Liver (tissue), 9 donors: Measurements from ENCODE around the gene DNMT3A. TPM values are rescaled to one million over a fixed set of nuclear protein-coding genes. Genes with fewer than 3 reads are reported as not detected.

Source experiments
- DNase-seq: peaks from one replicate; pipeline ENCODE4 v3.0.0-alpha.2; 2017; ENCODE audit warnings: low spot score
- H3K27ac ChIP-seq, 2 donors: one replicate each; pipeline ENCODE4 v1.7.0; 2013; ENCODE audit warnings: inconsistent platforms in 2 of 2, low read length in 2 of 2, control low read depth in 1 of 2, low read depth in 1 of 2, mild to moderate bottlenecking in 1 of 2
- H3K27me3 ChIP-seq, 4 donors: one replicate each; pipeline versions ENCODE4 v1.6.1 to v1.7.0; 2013; ENCODE audit warnings: low read length in 3 of 4, inconsistent platforms in 1 of 4, mild to moderate bottlenecking in 1 of 4, moderate library complexity in 1 of 4; ENCODE audit not compliant: control insufficient read depth in 4 of 4, insufficient read depth in 4 of 4
- H3K36me3 ChIP-seq, 4 donors: one replicate each; pipeline versions ENCODE4 v1.6.1 to v1.7.0; 2013; ENCODE audit warnings: low read length in 3 of 4, mild to moderate bottlenecking in 3 of 4, low read depth in 1 of 4, moderate library complexity in 1 of 4; ENCODE audit not compliant: control insufficient read depth in 4 of 4, insufficient read depth in 3 of 4
- H3K4me1 ChIP-seq, 4 donors: one replicate each; pipeline versions ENCODE4 v1.6.1 to v1.7.0; 2013; ENCODE audit warnings: low read length in 3 of 4, mild to moderate bottlenecking in 3 of 4, moderate library complexity in 1 of 4; ENCODE audit not compliant: control insufficient read depth in 4 of 4, insufficient read depth in 4 of 4
- H3K4me3 ChIP-seq, 3 donors: one replicate each; pipeline versions ENCODE4 v1.6.1 to v1.7.0; 2013; ENCODE audit warnings: low read length in 3 of 3, control low read depth in 1 of 3, low read depth in 1 of 3, mild to moderate bottlenecking in 1 of 3
- H3K9ac ChIP-seq, 2 donors: one replicate each; pipeline ENCODE4 v1.7.0; 2013; ENCODE audit warnings: low read length in 2 of 2, mild to moderate bottlenecking in 2 of 2, moderate library complexity in 2 of 2, control low read depth in 1 of 2, low read depth in 1 of 2
- H3K9me3 ChIP-seq, 4 donors: one replicate each; pipeline versions ENCODE4 v1.6.1 to v1.7.0; 2013; ENCODE audit warnings: low read length in 3 of 4; ENCODE audit not compliant: control insufficient read depth in 4 of 4
- EGR1 ChIP-seq, 2 donors: IDR thresholded peaks; 2 replicates each; pipeline ENCODE4 v1.6.1; 2016 to 2018; ENCODE audit warnings: antibody characterized with exemption in 2 of 2, low read depth in 2 of 2
- FOXA1 ChIP-seq: IDR thresholded peaks from 2 replicates; pipeline ENCODE4 v1.6.1; 2016; ENCODE audit warnings: antibody characterized with exemption
- FOXA2 ChIP-seq: IDR thresholded peaks from 2 replicates; pipeline ENCODE4 v1.6.1; 2016; ENCODE audit warnings: antibody characterized with exemption
- GABPA ChIP-seq, 2 donors: IDR thresholded peaks in 1 of 2; conservative IDR thresholded peaks in 1 of 2; 2 replicates each; pipeline ENCODE4 v1.6.1; 2016; ENCODE audit warnings: antibody characterized with exemption in 2 of 2, mild to moderate bottlenecking in 1 of 2, moderate library complexity in 1 of 2
- HNF4A ChIP-seq, 2 donors: conservative IDR thresholded peaks; 2 replicates each; pipeline ENCODE4 v1.6.1; 2016; ENCODE audit warnings: antibody characterized with exemption in 2 of 2, mild to moderate bottlenecking in 2 of 2
- HNF4G ChIP-seq: IDR thresholded peaks from 2 replicates; pipeline ENCODE4 v1.6.1; 2016; ENCODE audit warnings: antibody characterized with exemption
- JUND ChIP-seq, 2 donors: IDR thresholded peaks; 2 replicates each; pipeline ENCODE4 v1.6.1; 2016; ENCODE audit warnings: antibody characterized with exemption in 2 of 2
- NR2F2 ChIP-seq: IDR thresholded peaks from 2 replicates; pipeline ENCODE4 v1.6.1; 2016; ENCODE audit warnings: antibody characterized with exemption
- RAD21 ChIP-seq, 2 donors: IDR thresholded peaks; 2 replicates each; pipeline ENCODE4 v1.6.1; 2016; ENCODE audit warnings: antibody characterized with exemption in 2 of 2, mild to moderate bottlenecking in 2 of 2
- RXRA ChIP-seq, 2 donors: IDR thresholded peaks; 2 replicates each; pipeline ENCODE4 v1.6.1; 2017 to 2018; ENCODE audit warnings: antibody characterized with exemption in 2 of 2, mild to moderate bottlenecking in 1 of 2
- SP1 ChIP-seq: IDR thresholded peaks from 2 replicates; pipeline ENCODE4 v1.6.1; 2018; ENCODE audit warnings: antibody characterized with exemption, mild to moderate bottlenecking
- TAF1 ChIP-seq: conservative IDR thresholded peaks from 2 replicates; pipeline ENCODE4 v1.6.1; 2016; ENCODE audit warnings: antibody characterized with exemption, mild to moderate bottlenecking
- whole genome bisulfite sequencing: extraction: QIAGEN DNeasy Blood & Tissue Kit; methylation state at CpG from one replicate; pipeline ENCODE4 v1.1.7; 2013; 5-methylcytosine and 5-hydroxymethylcytosine counted together
- polyA plus RNA-seq, 2 donors: library from polyadenylated mRNA; stranded (reverse) in 1 of 2; unstranded in 1 of 2; fragments of 200-250 nt in 1 of 2; fragments of >200 nt in 1 of 2; fragmentation: Nextera tagmentation in 1 of 2; extraction: Ambion mirVana in 1 of 2; gene quantifications; one replicate each; pipeline versions ENCODE4 v1.2.1 to v1.2.3, GENCODE V29; 2013 to 2015
- total RNA-seq, 2 donors: library from RNA; depleted of rRNA; stranded (reverse); fragments of >200 nt; gene quantifications; one replicate each; pipeline ENCODE4 v1.2.3, GENCODE V29; 2014
- TF ChIP-seq, protein P1 (sequence below): IDR thresholded peaks from 2 replicates; pipeline ENCODE4 v1.6.1; 2016; ENCODE audit warnings: antibody characterized with exemption
- TF ChIP-seq, protein P2 (sequence below): fragments of 150-350 bp; IDR thresholded peaks from 2 replicates; pipeline ENCODE4 v1.5.1; 2017; ENCODE audit warnings: improper control_type of control experiment, low read depth, low read length; ENCODE audit not compliant: missing input control
- TF ChIP-seq, protein P3 (sequence below): IDR thresholded peaks from 2 replicates; pipeline ENCODE4 v1.6.1; 2016; ENCODE audit warnings: antibody characterized with exemption
- donor health status: healthy.
- donor health status: healthy.
- donor health status: healthy.
- donor health status: healthy.
- donor health status: healthy.

Gene DNMT3A
- total and polyA plus RNA-seq, 4 donors = 3.5 to 24.2 (median 8.1) TPM

- no peaks in the 10 kb centered on the region for H3K9me3 ChIP-seq
- H3K27ac ChIP-seq = no peak overlapping the region
- no peak for DNase-seq
- TF ChIP-seq HNF4A (conservative IDR thresholded peaks at IDR 0.05) (no peak), GABPA (IDR thresholded peaks at IDR 0.05 in 1 of 2, conservative IDR thresholded peaks at IDR 0.05 in 1 of 2) (no peak)
- H3K4me1 ChIP-seq = peaks cover 0 to 4% (median 0%) of the 10 kb centered on the region in 4 donors
- no peaks in the 10 kb centered on the region for H3K27me3 ChIP-seq
- no peak overlapping the region for H3K4me3 ChIP-seq
- H3K36me3 ChIP-seq = peaks cover 8 to 27% (median 16%) of the 10 kb centered on the region in 4 donors
- H3K9ac ChIP-seq = no peak overlapping the region
- 78% methylated on average over 15 of the region's 15 CpGs for WGBS
Observed at GRCh38 chr2:25229279-25230197, 112.2 kb downstream of the DNMT3A start.

- Histone ChIP-seq H3K27ac (no peak overlapping the region), H3K9ac (no peak overlapping the region), H3K4me1 (peaks cover 0 to 4% (median 0%) of the 10 kb centered on the region in 4 donors), H3K36me3 (peaks cover 5 to 20% (median 10%) of the 10 kb centered on the region in 4 donors), H3K4me3 (no peak overlapping the region), H3K27me3 (no peaks in the 10 kb centered on the region), H3K9me3 (no peaks in the 10 kb centered on the region)
- 26% methylated on average over 9 of the region's 9 CpGs for WGBS
- DNase-seq = peak; percentile 85
- TF ChIP-seq, protein P1, sequence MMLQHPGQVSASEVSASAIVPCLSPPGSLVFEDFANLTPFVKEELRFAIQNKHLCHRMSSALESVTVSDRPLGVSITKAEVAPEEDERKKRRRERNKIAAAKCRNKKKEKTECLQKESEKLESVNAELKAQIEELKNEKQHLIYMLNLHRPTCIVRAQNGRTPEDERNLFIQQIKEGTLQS = no peak
- TF ChIP-seq RXRA (IDR thresholded peaks at IDR 0.05) (no peak), FOXA1 (no peak), NR2F2 (no peak), TAF1 (no peak), FOXA2 (no peak), EGR1 (IDR thresholded peaks at IDR 0.05; ENCODE audit: low read depth in 2 of 2) (no peak), RAD21 (IDR thresholded peaks at IDR 0.05) (peak; percentile 51 to 77), SP1 (no peak)
- TF ChIP-seq, protein P2, sequence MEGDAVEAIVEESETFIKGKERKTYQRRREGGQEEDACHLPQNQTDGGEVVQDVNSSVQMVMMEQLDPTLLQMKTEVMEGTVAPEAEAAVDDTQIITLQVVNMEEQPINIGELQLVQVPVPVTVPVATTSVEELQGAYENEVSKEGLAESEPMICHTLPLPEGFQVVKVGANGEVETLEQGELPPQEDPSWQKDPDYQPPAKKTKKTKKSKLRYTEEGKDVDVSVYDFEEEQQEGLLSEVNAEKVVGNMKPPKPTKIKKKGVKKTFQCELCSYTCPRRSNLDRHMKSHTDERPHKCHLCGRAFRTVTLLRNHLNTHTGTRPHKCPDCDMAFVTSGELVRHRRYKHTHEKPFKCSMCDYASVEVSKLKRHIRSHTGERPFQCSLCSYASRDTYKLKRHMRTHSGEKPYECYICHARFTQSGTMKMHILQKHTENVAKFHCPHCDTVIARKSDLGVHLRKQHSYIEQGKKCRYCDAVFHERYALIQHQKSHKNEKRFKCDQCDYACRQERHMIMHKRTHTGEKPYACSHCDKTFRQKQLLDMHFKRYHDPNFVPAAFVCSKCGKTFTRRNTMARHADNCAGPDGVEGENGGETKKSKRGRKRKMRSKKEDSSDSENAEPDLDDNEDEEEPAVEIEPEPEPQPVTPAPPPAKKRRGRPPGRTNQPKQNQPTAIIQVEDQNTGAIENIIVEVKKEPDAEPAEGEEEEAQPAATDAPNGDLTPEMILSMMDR = peak; percentile 62
Observed at GRCh38 chr2:25228848-25229278, 112.9 kb downstream of the DNMT3A start.

GRCh38 chr2:25227576-25227975 lies 114.1 kb downstream of the DNMT3A start:
- H3K9me3 ChIP-seq = no peaks in the 10 kb centered on the region
- no peak for DNase-seq
- TF ChIP-seq HNF4A (conservative IDR thresholded peaks at IDR 0.05) (no peak), JUND (IDR thresholded peaks at IDR 0.05) (no peak), TAF1 (no peak), HNF4G (no peak), SP1 (no peak)
- TF ChIP-seq, protein P2 = no peak
- TF ChIP-seq, protein P3, sequence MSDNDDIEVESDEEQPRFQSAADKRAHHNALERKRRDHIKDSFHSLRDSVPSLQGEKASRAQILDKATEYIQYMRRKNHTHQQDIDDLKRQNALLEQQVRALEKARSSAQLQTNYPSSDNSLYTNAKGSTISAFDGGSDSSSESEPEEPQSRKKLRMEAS = no peak
- H3K9ac ChIP-seq = no peak overlapping the region
- no peaks in the 10 kb centered on the region for H3K27me3 ChIP-seq
- 89% methylated on average over 7 of the region's 7 CpGs for WGBS
- no peak overlapping the region for H3K4me3 ChIP-seq
- H3K4me1 ChIP-seq = peaks cover 0 to 4% (median 0%) of the 10 kb centered on the region in 4 donors
- H3K27ac ChIP-seq = no peak overlapping the region
- H3K36me3 ChIP-seq = peaks cover 0 to 9% (median 3%) of the 10 kb centered on the region in 4 donors
